CD4-positive, alpha-beta T cell (primary cell): ENCODE data around the gene FNBP1L. TPM values are rescaled to one million over a fixed set of nuclear protein-coding genes. Genes with fewer than 3 reads are reported as not detected.

Source experiments
- ATAC-seq: fragments of 200-7000 bp; cut with Tn5 transposase; one replicate; pipeline ENCODE4 v1.10.0; 2022; ENCODE audit warnings: mild to moderate bottlenecking; ENCODE audit not compliant: poor library complexity
- CTCF ChIA-PET: fragments of 350-600 bp; sonication (Branson Sonifier 250); formaldehyde crosslinking; loops from one replicate; lab custom pipeline; 2021; ENCODE audit warnings: antibody characterized with exemption, inconsistent platforms; lab: Charles Lee
- POLR2A ChIA-PET: fragments of 350-600 bp; sonication (Branson Sonifier 250); formaldehyde crosslinking; loops from one replicate; lab custom pipeline; 2021; ENCODE audit warnings: antibody characterized with exemption, inconsistent platforms; lab: Charles Lee
- DNase-seq, 14 experiments: peaks; one replicate each; pipeline ENCODE4 v3.0.0-alpha.2; 2013 to 2020; ENCODE audit warnings: mixed read lengths in 2 of 14
- H3K27ac ChIP-seq, 2 donors: one replicate each; pipeline versions ENCODE4 v1.5.1 to v1.7.0; 2013; ENCODE audit warnings: low read length in 2 of 2, low read depth in 1 of 2, mild to moderate bottlenecking in 1 of 2
- H3K27me3 ChIP-seq, 2 experiments: 1 replicate in 1 of 2; 2 replicates in 1 of 2; pipeline versions ENCODE4 v1.6.1 to v1.7.0; 2013; ENCODE audit warnings: low read length in 2 of 2, control low read depth in 1 of 2, mild to moderate bottlenecking in 1 of 2, moderate library complexity in 1 of 2; ENCODE audit not compliant: insufficient read depth in 2 of 2, control insufficient read depth in 1 of 2
- H3K36me3 ChIP-seq: one replicate; pipeline ENCODE4 v1.6.1; 2013; ENCODE audit warnings: low read length, control low read depth; ENCODE audit not compliant: insufficient read depth
- H3K4me1 ChIP-seq: one replicate; pipeline ENCODE4 v1.6.1; 2013; ENCODE audit warnings: low read length, control low read depth; ENCODE audit not compliant: insufficient read depth
- H3K4me3 ChIP-seq: one replicate; pipeline ENCODE4 v1.5.1; 2013; ENCODE audit warnings: mild to moderate bottlenecking, low read length, moderate library complexity
- H3K9me3 ChIP-seq, 2 experiments: 1 replicate in 1 of 2; 2 replicates in 1 of 2; pipeline versions ENCODE4 v1.6.1 to v1.7.0; 2013; ENCODE audit warnings: low read length in 2 of 2, mild to moderate bottlenecking in 2 of 2, control low read depth in 1 of 2, moderate library complexity in 1 of 2; ENCODE audit not compliant: control insufficient read depth in 1 of 2, insufficient read depth in 1 of 2
- H3K27ac Mint-ChIP-seq: one replicate; pipeline ENCODE4 v1.8.0; 2020; ENCODE audit warnings: mixed read lengths
- H3K27me3 Mint-ChIP-seq: one replicate; pipeline ENCODE4 v1.8.0; 2021; ENCODE audit warnings: mixed read lengths
- H3K36me3 Mint-ChIP-seq: one replicate; pipeline ENCODE4 v1.8.0; 2021; ENCODE audit warnings: low read depth, mixed read lengths
- H3K4me1 Mint-ChIP-seq: one replicate; pipeline ENCODE4 v1.8.0; 2021; ENCODE audit warnings: low read depth, mixed read lengths
- H3K4me3 Mint-ChIP-seq: one replicate; pipeline ENCODE4 v1.8.0; 2020; ENCODE audit warnings: mild to moderate bottlenecking, mixed read lengths
- H3K9me3 Mint-ChIP-seq: one replicate; pipeline ENCODE4 v1.8.0; 2020; ENCODE audit warnings: mixed read lengths
- CTCF ChIP-seq: fragments of 200-600 bp; IDR thresholded peaks from one replicate; pipeline ENCODE4 v1.8.0; 2022; ENCODE audit warnings: antibody characterized with exemption, mild to moderate bottlenecking
- intact Hi-C, 2 experiments: fragments of 100-400 bp; cut with DNase I in 1 of 2; cut with micrococcal nuclease in 1 of 2; formaldehyde crosslinking; loops; one replicate each; pipeline versions ENCODE4 v1.15.1 to v1.9.0; 2023 to 2025; cut with DNase I, micrococcal nuclease
- total RNA-seq, 174 experiments: library from RNA in 2 of 174; stranded (reverse) in 2 of 174; gene quantifications; one replicate each; pipeline ENCODE4 v1.2.3 and lab custom pipeline; 2021 to 2026

Gene FNBP1L
- total RNA-seq, 2 experiments from 2014 or later = 1.1 TPM

GRCh38 chr1:93592551-93592949, 144.6 kb downstream of the FNBP1L start:
- Histone ChIP-seq H3K27me3 (no peaks in the 10 kb centered on the region), H3K4me3 (no peak overlapping the region), H3K27ac (no peak overlapping the region), H3K36me3 (no peaks in the 10 kb centered on the region), H3K9me3 (no peaks in the 10 kb centered on the region), H3K4me1 (peaks cover 5% of the 10 kb centered on the region)
- H3K4me3 Mint-ChIP-seq = no peak overlapping the region
- no peak for ATAC-seq
- TF ChIP-seq CTCF = no peak
- H3K27ac Mint-ChIP-seq = no peak overlapping the region
- no peak for DNase-seq
- POLR2A ChIA-PET = no interaction called here
- H3K4me1 Mint-ChIP-seq = peaks cover 8% of the 10 kb centered on the region
- CTCF ChIA-PET = no interaction called here
- no peaks in the 10 kb centered on the region for H3K36me3 Mint-ChIP-seq
- no peaks in the 10 kb centered on the region for H3K27me3 Mint-ChIP-seq
- intact Hi-C loops = no loop called here
- H3K9me3 Mint-ChIP-seq = no peaks in the 10 kb centered on the region

- H3K9me3 Mint-ChIP-seq = no peaks in the 10 kb centered on the region
- POLR2A ChIA-PET = no interaction called here
- peaks cover 5% of the 10 kb centered on the region for H3K4me1 ChIP-seq
- peaks cover 8% of the 10 kb centered on the region for H3K4me1 Mint-ChIP-seq
- no peak for TF ChIP-seq CTCF
- H3K27ac ChIP-seq = no peak overlapping the region
- intact Hi-C loops = no loop called here
- no peak for ATAC-seq
- no peak overlapping the region for H3K4me3 ChIP-seq
- H3K36me3 Mint-ChIP-seq = no peaks in the 10 kb centered on the region
- H3K9me3 ChIP-seq = no peaks in the 10 kb centered on the region
- no peaks in the 10 kb centered on the region for H3K27me3 ChIP-seq
- H3K27ac Mint-ChIP-seq = no peak overlapping the region
- CTCF ChIA-PET = no interaction called here
- no peak overlapping the region for H3K4me3 Mint-ChIP-seq
- no peaks in the 10 kb centered on the region for H3K27me3 Mint-ChIP-seq
- no peaks in the 10 kb centered on the region for H3K36me3 ChIP-seq
- no peak for DNase-seq
These were observed 146.1 kb downstream of the FNBP1L start for GRCh38 chr1:93593854-93594602.

GRCh38 chr1:93594603-93594880, 146.6 kb downstream of the FNBP1L start:
- H3K4me3 ChIP-seq = no peak overlapping the region
- no peak for TF ChIP-seq CTCF
- no peak overlapping the region for H3K27ac ChIP-seq
- no peaks in the 10 kb centered on the region for H3K9me3 ChIP-seq
- H3K4me3 Mint-ChIP-seq = no peak overlapping the region
- ChIA-PET CTCF (no interaction called here), POLR2A (no interaction called here)
- no peaks in the 10 kb centered on the region for H3K36me3 Mint-ChIP-seq
- H3K4me1 ChIP-seq = peaks cover 5% of the 10 kb centered on the region
- DNase-seq = no peak
- intact Hi-C loops = no loop called here
- peaks cover 8% of the 10 kb centered on the region for H3K4me1 Mint-ChIP-seq
- no peak overlapping the region for H3K27ac Mint-ChIP-seq
- ATAC-seq = no peak
- no peaks in the 10 kb centered on the region for H3K36me3 ChIP-seq
- no peaks in the 10 kb centered on the region for H3K27me3 Mint-ChIP-seq
- H3K27me3 ChIP-seq = no peaks in the 10 kb centered on the region
- H3K9me3 Mint-ChIP-seq = no peaks in the 10 kb centered on the region
